NCI-H226 (cell line): ENCODE data around the gene BRAT1.
"Not testable (repeated sequence)": the region's sequence is repeated elsewhere in the genome, so short reads cannot be mapped to it uniquely, and the experiment has no call there.

Experiments
- DNase-seq: peaks from one replicate; pipeline ENCODE4 v3.0.0-alpha.2; 2015

Gene BRAT1

DNA sequence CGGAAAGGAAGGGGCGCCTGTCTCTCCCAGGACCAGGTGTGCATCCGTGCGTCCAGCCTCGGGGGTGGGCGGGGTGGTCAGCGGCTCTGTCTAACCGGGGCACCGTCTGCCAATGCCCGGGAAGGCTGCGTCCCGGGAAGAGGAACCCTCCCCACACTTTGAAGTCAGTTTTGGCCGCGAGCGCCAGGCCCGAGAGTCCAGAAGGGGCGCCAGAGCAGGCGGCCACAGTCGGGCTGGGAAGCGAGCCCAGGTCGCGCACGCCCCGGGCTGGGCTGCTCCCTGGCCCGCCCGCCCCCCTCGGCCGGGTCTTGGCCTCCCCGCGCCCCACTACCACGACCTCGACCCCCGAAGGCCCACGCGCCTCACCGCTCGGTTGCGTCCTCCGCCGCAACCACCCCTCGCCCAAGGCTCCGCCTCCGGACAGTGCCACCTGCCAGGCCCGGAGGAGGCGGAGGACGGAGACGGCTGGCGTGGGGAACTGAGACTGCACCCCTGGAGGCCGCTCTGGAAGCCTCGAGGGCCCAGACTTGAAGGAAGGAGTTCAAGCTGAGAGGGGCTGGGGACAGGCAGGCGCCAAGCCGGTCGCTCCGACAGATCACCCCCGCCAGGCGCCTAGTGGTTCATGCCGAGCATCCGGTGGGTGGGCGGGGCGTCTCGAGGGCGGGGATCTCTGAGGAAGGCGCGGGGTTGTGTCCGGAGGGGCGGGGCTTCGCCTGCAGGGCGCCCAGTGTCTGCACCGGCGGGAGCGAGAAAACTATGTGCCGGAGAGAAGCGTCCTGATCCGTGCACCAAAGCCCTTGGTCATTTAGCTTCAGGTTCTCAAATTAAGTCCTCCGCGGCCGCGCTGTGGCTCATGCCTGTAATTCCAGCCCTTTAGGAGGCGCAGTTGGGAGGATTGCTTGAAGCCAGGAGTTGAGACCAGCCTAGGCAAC, at the start of gene BRAT1:
Gene BRAT1 (minus strand): TSS at position 404 of the 932 bp plus-strand sequence. CDS start 1,093 bp downstream, outside the sequence.
- peak; percentile 96 for DNase-seq

DNA sequence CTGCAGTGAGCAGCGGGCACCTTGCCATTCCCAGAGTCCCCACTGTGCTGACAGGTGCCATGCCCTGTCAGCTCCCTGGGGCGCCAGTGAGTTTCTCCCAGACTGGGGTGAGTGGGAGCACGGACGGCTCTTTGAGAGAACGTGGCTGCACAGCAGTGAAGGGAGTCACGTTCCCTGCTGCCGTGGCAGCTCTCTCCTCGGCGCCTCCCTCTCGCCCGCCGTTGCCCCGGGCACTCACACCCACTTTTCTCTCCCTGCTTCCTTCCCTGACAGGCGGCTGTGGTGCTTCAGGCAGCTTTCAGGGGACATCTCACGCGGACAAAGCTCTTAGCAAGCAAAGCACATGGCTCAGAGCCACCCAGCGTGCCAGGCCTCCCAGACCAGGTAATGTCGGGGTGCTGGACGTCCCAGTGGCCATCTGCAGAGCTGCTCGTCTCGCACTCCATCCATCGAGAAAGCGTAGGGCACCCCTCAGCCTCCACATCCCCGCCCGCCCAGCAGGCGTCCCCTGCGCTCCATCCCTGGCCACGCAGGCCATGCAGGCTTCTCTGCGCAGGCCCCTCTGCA, 49.4 kb upstream of the BRAT1 start:
- no peak for DNase-seq

- no peak for DNase-seq
Measured at GRCh38 chr7:2603044-2603965, 48.0 kb upstream of the BRAT1 start.

DNA sequence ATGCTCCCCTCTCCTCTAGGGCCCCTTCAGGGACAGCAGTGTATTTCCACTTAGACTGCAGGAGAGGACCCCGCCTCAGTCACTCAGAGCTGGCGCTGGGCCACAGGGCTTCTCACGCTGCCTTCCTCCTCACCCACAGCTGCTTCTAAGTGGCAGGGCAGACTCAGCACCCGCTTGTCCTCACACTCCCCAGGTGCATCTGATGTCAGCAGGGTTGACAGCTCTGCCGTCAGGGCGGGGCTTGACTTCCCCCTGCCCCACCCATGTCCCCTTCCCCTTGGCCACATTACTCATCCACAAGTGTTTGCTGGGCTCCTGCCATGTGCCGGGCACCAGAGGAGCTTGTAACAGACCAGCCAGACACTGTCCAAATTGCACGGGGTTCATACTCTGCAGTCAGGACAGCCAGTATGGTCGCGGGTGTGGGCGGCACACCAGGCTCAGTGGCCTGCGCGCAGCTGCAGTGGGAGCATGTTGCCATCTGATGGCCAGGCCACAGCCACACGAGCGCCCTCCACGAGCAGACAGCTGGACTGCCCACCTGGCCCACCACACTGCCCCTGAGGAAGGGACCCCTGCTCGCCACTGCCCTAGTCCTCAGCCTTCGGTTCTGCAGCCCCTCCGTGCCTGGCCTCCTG, 47.2 kb upstream of the BRAT1 start:
- DNase-seq: no peak

DNA sequence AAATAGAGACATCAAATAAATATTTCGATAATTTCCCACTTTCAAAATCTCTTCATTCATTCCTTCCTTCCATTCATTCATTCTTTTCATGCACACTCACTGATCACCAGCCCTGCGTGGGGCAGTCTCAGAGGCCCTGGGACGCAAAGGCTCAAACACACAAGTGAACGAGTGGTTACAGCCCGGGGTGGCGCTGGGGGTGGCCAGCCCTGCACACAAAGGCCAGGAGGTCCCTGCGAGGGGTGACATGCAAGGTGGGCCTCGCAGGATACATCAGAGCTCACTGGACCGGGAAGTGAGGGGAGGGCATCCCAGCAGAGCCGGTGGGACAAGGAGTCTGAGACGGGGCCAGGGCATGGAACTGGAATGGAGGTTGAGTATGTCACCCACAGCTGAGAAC, 46.6 kb upstream of the BRAT1 start:
- DNase-seq: no peak

- no peak for DNase-seq
Measured at GRCh38 chr7:2601065-2601464, 45.7 kb upstream of the BRAT1 start.

DNA sequence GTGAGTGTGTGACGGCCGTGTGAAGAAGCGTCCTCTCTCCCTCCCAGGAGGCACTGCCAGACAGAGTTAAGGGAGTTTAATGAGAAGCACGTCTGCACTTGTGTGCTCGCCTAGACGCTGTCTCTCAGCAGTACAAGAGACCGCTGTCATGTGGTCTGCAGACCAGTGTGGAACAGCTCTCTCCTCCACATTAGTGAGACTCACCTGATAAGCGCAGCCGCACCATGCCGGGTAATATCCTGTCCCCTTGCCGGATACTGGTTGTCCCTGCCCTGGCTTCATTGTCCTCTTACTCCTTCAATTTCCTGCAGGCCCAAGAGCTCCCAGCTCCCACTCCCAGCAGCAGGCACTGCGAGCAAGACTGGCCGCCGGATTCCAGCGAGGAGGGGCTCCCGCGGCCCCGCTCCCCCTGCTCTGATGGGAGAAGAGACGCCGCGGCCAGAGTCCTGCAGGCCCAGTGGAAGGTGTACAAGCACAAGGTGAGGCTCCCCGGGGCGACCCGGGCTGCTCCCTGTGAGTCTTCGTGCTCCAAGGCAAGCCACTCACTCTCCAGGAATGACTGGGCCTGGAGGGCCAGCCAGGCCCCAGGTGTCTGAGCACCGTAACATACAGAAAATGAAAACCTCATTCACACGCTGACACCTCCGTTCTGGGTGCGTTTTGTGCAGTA, 43.0 kb upstream of the BRAT1 start:
- no peak for DNase-seq

DNA sequence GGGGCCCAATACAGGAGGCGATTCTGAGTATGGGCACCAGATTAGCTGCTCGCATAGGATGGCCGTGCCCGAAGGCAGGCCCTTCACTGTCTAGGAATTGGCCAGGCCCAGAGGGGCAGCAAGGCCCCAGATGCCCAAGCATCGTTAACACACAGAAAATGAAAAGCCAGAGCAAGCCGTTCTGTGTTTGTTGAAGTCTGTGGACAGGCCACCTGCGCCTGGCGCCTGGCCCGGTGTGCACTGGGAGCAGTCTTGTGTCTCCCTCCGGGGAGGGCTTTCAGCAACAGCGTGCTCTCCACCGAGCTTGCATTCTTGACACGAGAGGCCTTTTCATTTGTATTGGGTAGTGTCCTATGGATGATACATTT, 41.9 kb upstream of the BRAT1 start:
- no peak for DNase-seq

- DNase-seq: no peak
Measured at GRCh38 chr7:2596464-2597272, 41.3 kb upstream of the BRAT1 start.

DNA sequence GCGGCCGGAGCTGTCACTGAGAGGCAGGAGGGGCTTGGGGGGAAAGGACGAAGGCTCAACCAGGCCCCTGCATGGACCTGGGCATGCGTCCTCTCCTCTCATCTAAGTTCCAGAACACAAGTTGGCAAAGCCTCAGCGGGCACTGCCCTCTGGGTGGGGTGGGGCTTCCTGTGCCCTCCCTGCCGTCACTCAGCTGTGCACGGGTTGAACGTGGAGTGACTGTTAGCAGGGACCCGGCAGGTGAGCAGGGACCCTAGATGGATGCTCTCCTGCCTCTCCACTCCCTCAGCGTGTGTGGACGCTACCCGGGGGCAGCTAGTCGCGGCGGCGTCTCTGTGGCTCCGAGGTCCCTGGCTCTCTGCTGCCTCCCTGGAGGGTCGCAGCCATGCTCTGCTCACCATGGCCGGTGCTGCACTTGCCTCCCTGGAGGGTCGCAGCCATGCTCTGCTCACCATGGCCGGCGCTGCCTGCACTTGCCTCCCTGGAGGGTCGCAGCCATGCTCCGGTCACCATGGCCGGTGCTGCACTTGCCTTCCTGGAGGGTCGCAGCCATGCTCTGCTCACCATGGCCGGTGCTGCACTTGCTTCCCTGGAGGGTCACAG, 40.0 kb upstream of the BRAT1 start:
- DNase-seq: no peak

DNA sequence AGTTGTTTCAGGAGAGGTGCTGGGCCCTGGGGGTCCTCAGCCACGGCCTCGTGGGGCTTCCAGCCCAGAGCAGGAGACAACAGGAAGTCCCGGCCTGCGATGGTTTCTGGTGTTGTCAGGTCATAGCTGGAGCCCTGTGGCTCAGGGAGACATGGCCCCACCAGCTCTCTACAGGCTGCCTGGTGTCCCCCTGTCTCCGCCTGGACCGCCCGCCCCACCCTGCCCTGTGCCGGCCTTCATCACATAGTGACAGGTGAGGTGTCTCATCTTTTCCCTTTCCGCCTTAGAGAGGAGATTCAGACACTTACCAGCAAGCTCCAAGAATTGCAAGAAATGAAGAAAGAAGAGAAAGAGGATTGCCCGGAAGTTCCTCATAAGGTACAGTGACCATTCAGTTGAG, 39.3 kb upstream of the BRAT1 start:
- DNase-seq: no peak

- DNase-seq: no peak
Measured at GRCh38 chr7:2593036-2593727, 37.9 kb upstream of the BRAT1 start.

- DNase-seq: no peak
Measured at GRCh38 chr7:2592375-2592865, 37.1 kb upstream of the BRAT1 start.

DNA sequence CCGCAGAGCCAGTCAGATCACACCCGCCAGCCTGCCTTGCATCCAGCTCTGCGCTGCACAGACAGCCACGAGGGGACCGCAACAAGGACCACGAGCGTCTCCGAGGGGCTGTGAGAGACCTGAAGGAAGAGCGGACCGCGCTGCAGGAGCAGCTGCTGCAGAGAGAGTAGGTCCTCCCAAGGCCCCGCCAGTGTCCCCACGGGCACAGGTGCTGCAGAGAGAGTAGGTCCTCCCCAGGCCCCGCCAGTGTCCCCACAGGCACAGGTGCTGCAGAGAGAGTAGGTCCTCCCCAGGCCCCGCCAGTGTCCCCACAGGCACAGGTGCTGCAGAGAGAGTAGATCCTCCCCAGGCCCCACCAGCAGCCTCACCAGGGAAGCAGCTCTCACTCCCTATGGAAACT, 34.6 kb upstream of the BRAT1 start:
- DNase-seq: not testable (repeated sequence)

GRCh38 chr7:2589341-2589740, 34.0 kb upstream of the BRAT1 start:
- no peak for DNase-seq

GRCh38 chr7:2587778-2588177, 32.5 kb upstream of the BRAT1 start:
- DNase-seq: no peak

DNA sequence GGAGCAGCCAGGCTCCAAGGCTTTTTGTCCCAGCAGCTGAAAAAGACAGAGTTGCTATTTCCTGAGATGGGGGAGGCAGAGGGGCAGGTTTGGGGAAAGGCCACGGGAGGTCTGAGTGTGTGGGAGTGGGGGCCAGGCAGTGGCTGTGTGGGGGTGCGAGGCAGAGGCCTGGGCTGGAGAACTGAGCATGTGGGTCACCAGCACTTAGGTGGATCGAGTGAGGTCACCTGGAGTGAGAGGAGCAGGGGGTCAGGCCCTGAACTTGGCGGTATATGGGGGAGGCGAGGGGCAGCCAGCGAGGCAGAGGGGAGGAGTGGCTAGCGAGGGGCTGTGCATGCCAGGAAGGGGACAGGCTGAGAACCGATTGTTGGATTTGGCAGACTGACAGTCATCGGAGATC, 31.8 kb upstream of the BRAT1 start:
- no peak for DNase-seq

DNA sequence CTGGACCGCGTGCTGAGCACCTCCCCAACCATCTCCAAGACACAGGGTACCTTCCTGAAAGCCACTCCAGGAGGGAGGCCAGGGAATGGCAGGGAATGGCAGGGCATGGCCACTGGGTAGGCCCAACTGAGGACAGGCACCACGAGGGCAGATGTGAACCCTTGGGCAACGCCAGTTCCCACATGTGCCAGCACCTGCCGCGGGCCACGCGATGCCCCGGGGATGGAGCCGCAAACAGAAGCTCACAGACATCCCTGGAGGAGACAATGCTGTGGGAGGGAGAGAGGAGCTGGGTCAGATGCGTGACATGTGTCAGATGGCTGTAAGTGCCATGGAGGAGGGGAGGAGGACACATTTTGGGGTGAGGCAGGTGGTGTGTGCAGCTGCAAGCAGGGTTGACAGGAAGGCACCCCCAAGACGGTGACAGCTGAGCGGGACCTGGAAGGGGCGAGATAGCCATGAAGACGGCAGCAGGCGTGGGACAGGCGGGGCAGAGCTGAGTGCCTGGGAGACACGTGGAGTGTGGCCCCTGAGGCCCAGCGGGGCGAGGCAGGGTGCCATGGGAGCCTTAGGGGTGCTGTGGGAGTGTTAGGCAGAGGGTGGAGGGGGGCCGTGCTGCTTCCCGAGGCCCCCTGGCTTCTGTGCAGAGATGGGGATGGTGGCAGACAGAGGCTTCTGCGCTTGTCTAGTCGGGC, 31.1 kb upstream of the BRAT1 start:
- no peak for DNase-seq

GRCh38 chr7:2585446-2585845, 30.1 kb upstream of the BRAT1 start:
- DNase-seq: no peak
